Peyer's patch (tissue), 4 donors: ENCODE measurements around the gene LRCOL1.

Source experiments
- POLR2A ChIP-seq, 2 donors: fragments of 450-650 bp; IDR thresholded peaks; one replicate each; pipeline ENCODE4 v1.5.1; 2017; ENCODE audit warnings: antibody characterized with exemption in 2 of 2, mild to moderate bottlenecking in 2 of 2, moderate library complexity in 2 of 2
- TF ChIP-seq, protein P1 (sequence below), 6 experiments: fragments of 450-650 bp in 4 of 6; fragments of 200-600 bp in 2 of 6; sonication (generic) in 1 of 6; IDR thresholded peaks; one replicate each; pipeline ENCODE4 v1.5.1; 2017 to 2019; ENCODE audit warnings: antibody characterized with exemption in 6 of 6, mild to moderate bottlenecking in 3 of 6, moderate library complexity in 1 of 6

DNA sequence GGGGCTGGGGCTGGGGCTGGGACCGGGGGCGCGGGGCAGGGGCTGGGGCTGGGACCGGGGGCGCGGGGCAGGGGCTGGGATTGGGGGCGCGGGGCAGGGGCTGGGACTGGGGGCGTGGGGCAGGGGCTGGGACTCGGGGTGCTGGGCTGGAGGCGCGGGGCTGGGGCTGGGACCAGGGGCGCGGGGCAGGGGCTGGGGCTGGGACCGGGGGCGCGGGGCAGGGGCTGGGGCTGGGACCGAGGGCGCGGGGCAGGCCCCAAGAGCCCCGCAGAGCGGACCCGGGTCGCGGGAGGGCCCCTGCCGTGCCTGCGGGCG lies 8.6 kb upstream of the LRCOL1 start:
- TF ChIP-seq, protein P1, sequence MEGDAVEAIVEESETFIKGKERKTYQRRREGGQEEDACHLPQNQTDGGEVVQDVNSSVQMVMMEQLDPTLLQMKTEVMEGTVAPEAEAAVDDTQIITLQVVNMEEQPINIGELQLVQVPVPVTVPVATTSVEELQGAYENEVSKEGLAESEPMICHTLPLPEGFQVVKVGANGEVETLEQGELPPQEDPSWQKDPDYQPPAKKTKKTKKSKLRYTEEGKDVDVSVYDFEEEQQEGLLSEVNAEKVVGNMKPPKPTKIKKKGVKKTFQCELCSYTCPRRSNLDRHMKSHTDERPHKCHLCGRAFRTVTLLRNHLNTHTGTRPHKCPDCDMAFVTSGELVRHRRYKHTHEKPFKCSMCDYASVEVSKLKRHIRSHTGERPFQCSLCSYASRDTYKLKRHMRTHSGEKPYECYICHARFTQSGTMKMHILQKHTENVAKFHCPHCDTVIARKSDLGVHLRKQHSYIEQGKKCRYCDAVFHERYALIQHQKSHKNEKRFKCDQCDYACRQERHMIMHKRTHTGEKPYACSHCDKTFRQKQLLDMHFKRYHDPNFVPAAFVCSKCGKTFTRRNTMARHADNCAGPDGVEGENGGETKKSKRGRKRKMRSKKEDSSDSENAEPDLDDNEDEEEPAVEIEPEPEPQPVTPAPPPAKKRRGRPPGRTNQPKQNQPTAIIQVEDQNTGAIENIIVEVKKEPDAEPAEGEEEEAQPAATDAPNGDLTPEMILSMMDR (IDR thresholded peaks at IDR 0.05), result no peak
- TF ChIP-seq POLR2A (IDR thresholded peaks at IDR 0.05), result no peak
